Measurements from ENCODE around the gene DIP2B. TPM values are rescaled to one million over a fixed set of nuclear protein-coding genes. Genes with fewer than 3 reads are reported as not detected.

Gene DIP2B
- total and polyA plus RNA-seq, 12 donors = 3.0 to 21.5 (median 15.8) TPM

GRCh38 chr12:50639721-50640120 lies 134.9 kb downstream of the DIP2B start:
- H3K4me1 ChIP-seq = peaks cover 0 to 37% (median 23%) of the 10 kb centered on the region in 9 donors
- WGBS, 2 donors = 92 to 93% methylated on average over 4 of the region's 4 CpGs
- intact Hi-C loops (cut with DNase I) = loop anchor here in 5 of 10 donors (2.0 to 10.0 kb wide), 3 partner anchors 95 to 135 kb away; partner anchors contain the start of gene DIP2B (in 2 of the 5)
- H3K4me3 ChIP-seq = no peak overlapping the region
- no peaks in the 10 kb centered on the region for H3K27me3 ChIP-seq
- no peak for TF ChIP-seq CTCF (IDR thresholded peaks at IDR 0.05)
- no peak for DNase-seq
- H3K36me3 ChIP-seq = peaks cover 0 to 37% (median 5%) of the 10 kb centered on the region in 9 donors
- H3K9me3 ChIP-seq = no peaks in the 10 kb centered on the region
- H3K27ac ChIP-seq = no peak overlapping the region
- no peak for ATAC-seq

- intact Hi-C loops (cut with DNase I) = loop anchor here in 1 of 10 donors (10.0 kb wide), 1 partner anchor 94 kb away; no protein-coding TSS in a partner anchor
- no peak for TF ChIP-seq CTCF (IDR thresholded peaks at IDR 0.05)
- 87 to 91% methylated on average over 7 of the region's 7 CpGs for WGBS, 2 donors
These were observed 135.6 kb downstream of the DIP2B start for GRCh38 chr12:50640321-50640939.

GRCh38 chr12:50641566-50641965 lies 136.8 kb downstream of the DIP2B start:
- ATAC-seq (no peak), DNase-seq (no peak)
- TF ChIP-seq CTCF (IDR thresholded peaks at IDR 0.05) = no peak
- peaks cover 0 to 37% (median 5%) of the 10 kb centered on the region in 9 donors for H3K36me3 ChIP-seq
- H3K27ac ChIP-seq = no peak overlapping the region
- peaks cover 0 to 19% (median 13%) of the 10 kb centered on the region in 9 donors for H3K4me1 ChIP-seq
- intact Hi-C loops (cut with DNase I) = loop anchor here in 1 of 10 donors (10.0 kb wide), 1 partner anchor 93 kb away; no protein-coding TSS in a partner anchor
- 80 to 87% methylated on average over 5 of the region's 5 CpGs for WGBS, 2 donors
- H3K27me3 ChIP-seq = no peaks in the 10 kb centered on the region
- H3K9me3 ChIP-seq = no peaks in the 10 kb centered on the region
- H3K4me3 ChIP-seq = no peak overlapping the region

More at GRCh38 chr12:50640321-50640939, 135.6 kb downstream of the DIP2B start:
- no peaks in the 10 kb centered on the region for H3K9me3 ChIP-seq
- no peaks in the 10 kb centered on the region for H3K27me3 ChIP-seq
- DNase-seq (no peak), ATAC-seq (no peak)
- peaks cover 0 to 30% (median 17%) of the 10 kb centered on the region in 9 donors for H3K4me1 ChIP-seq
- no peak overlapping the region for H3K4me3 ChIP-seq
- peaks cover 0 to 37% (median 5%) of the 10 kb centered on the region in 9 donors for H3K36me3 ChIP-seq
- H3K27ac ChIP-seq = no peak overlapping the region

GRCh38 chr12:50642035-50642451 lies 137.3 kb downstream of the DIP2B start:
- H3K27ac ChIP-seq = no peak overlapping the region
- TF ChIP-seq CTCF (IDR thresholded peaks at IDR 0.05) = no peak
- H3K4me3 ChIP-seq = no peak overlapping the region
- ATAC-seq = no peak
- peaks cover 0 to 37% (median 5%) of the 10 kb centered on the region in 9 donors for H3K36me3 ChIP-seq
- DNase-seq = no peak
- peaks cover 0 to 14% (median 11%) of the 10 kb centered on the region in 9 donors for H3K4me1 ChIP-seq
- intact Hi-C loops (cut with DNase I) = loop anchor here in 1 of 10 donors (10.0 kb wide), 1 partner anchor 93 kb away; no protein-coding TSS in a partner anchor
- no peaks in the 10 kb centered on the region for H3K9me3 ChIP-seq
- 67 to 76% methylated on average over 1 of the region's 1 CpG for WGBS, 2 donors
- no peaks in the 10 kb centered on the region for H3K27me3 ChIP-seq
